GM12878 (cell line): ENCODE results near the gene FABP7. TPM values are rescaled to one million over a fixed set of nuclear protein-coding genes. Genes with fewer than 3 reads are reported as not detected.

ENCODE experiments used
- ATAC-seq: fragments of 200-7000 bp; cut with Tn5 transposase; 3 replicates; pipeline ENCODE4 v1.9.1; 2020; ENCODE audit warnings: mild to moderate bottlenecking, moderate library complexity
- BruUV-seq: library from RNA; stranded (reverse); fragments of 400-500 nt; replicated peaks from 2 replicates; lab custom pipeline; 2021; lab: Mats Ljungman, UMichigan
- CTCF ChIA-PET: fragments of 300-600 bp; sonication (Branson Sonifier 250); formaldehyde crosslinking; extraction: SDS; loops from one replicate; lab custom pipeline; 2021; ENCODE audit warnings: inconsistent platforms; lab: Yijun Ruan, JAX
- POLR2A ChIA-PET: fragments of 350-600 bp; formaldehyde crosslinking; extraction: SDS; loops from one replicate; lab custom pipeline; 2021; ENCODE audit warnings: inconsistent platforms; lab: Charles Lee
- RAD21 ChIA-PET: fragments of 300-600 bp; sonication (Branson Sonifier 250); formaldehyde crosslinking; loops from one replicate; lab custom pipeline; 2023; ENCODE audit warnings: antibody characterized with exemption; ENCODE audit not compliant: unreplicated experiment; lab: Charles Lee
- SMC1A ChIA-PET: fragments of 300-600 bp; sonication (Branson Sonifier 250); formaldehyde crosslinking; loops from one replicate; lab custom pipeline; 2023; ENCODE audit not compliant: unreplicated experiment, uncharacterized antibody; lab: Charles Lee
- DNase-seq: peaks from one replicate; pipeline ENCODE4 v3.0.0-alpha.2; 2011; ENCODE audit warnings: low read depth, low spot score
- FAIRE-seq: peaks from 3 replicates; lab custom pipeline; 2011; peaks lifted over from hg19 to GRCh38; lab: Jason Lieb, UNC
- H2AFZ ChIP-seq: 2 replicates; pipeline ENCODE4 v1.6.0; 2011; ENCODE audit warnings: low read depth, low read length, control low read depth; ENCODE audit not compliant: control insufficient read depth
- H3K27ac ChIP-seq: 2 replicates; pipeline ENCODE4 v1.5.1; 2011; ENCODE audit warnings: control low read depth; ENCODE audit not compliant: control insufficient read depth, insufficient read depth
- H3K27me3 ChIP-seq, 2 experiments: replicated peaks in 1 of 2; 2 replicates each; pipeline versions ENCODE4 v1.6.0 to v1.6.1; 2011; ENCODE audit warnings: low read length in 1 of 2; ENCODE audit not compliant: control insufficient read depth in 2 of 2, insufficient read depth in 2 of 2
- H3K36me3 ChIP-seq, 2 experiments: 2 replicates each; pipeline ENCODE4 v1.5.1; 2011; ENCODE audit warnings: low read length in 1 of 2; ENCODE audit not compliant: control insufficient read depth in 2 of 2, insufficient read depth in 2 of 2
- H3K4me1 ChIP-seq: 2 replicates; pipeline ENCODE4 v1.6.1; 2011; ENCODE audit warnings: mild to moderate bottlenecking, low read length, moderate library complexity, mixed read lengths; ENCODE audit not compliant: control insufficient read depth, insufficient read depth
- H3K4me2 ChIP-seq: 2 replicates; pipeline ENCODE4 v1.6.0; 2011; ENCODE audit warnings: control low read depth; ENCODE audit not compliant: control insufficient read depth, insufficient read depth
- H3K4me3 ChIP-seq: fragments of 200-600 bp; sonication (generic); 2 replicates; pipeline ENCODE4 v1.5.1; 2016
- H3K79me2 ChIP-seq: 2 replicates; pipeline ENCODE4 v1.6.0; 2011; ENCODE audit warnings: low read length; ENCODE audit not compliant: control insufficient read depth, insufficient read depth
- H3K9ac ChIP-seq: 2 replicates; pipeline ENCODE4 v1.8.0; 2011; ENCODE audit warnings: low read length, control low read depth, mixed read lengths; ENCODE audit not compliant: control insufficient read depth, insufficient read depth
- H3K9me3 ChIP-seq: replicated peaks from 3 replicates; pipeline ENCODE4 v1.5.1; 2011; ENCODE audit warnings: mild to moderate bottlenecking, low read length; ENCODE audit not compliant: control insufficient read depth, insufficient read depth
- H4K20me1 ChIP-seq: 2 replicates; pipeline ENCODE4 v1.6.0; 2011; ENCODE audit not compliant: control insufficient read depth, insufficient read depth
- BACH1 ChIP-seq: fragments of 450-650 bp; IDR thresholded peaks from 2 replicates; pipeline ENCODE4 v1.6.1; 2017; ENCODE audit warnings: mild to moderate bottlenecking, borderline replicate concordance
- CBX3 ChIP-seq: fragments of 200-600 bp; sonication (generic); IDR thresholded peaks from 2 replicates; pipeline ENCODE4 v1.6.1; 2016; ENCODE audit warnings: low read depth, borderline replicate concordance
- CREM ChIP-seq: IDR thresholded peaks from 2 replicates; pipeline ENCODE4 v1.6.1; 2014; ENCODE audit warnings: antibody characterized with exemption, low read depth
- HDAC6 ChIP-seq: fragments of 200-600 bp; sonication (generic); IDR thresholded peaks from one replicate; pipeline ENCODE4 v1.8.0; 2017; ENCODE audit warnings: antibody characterized with exemption; ENCODE audit not compliant: unreplicated experiment
- MYB ChIP-seq: fragments of 150-350 bp; IDR thresholded peaks from 2 replicates; pipeline ENCODE4 v1.6.1; 2014; ENCODE audit warnings: mild to moderate bottlenecking, low read depth, low read length, borderline replicate concordance
- PAX5 ChIP-seq: IDR thresholded peaks from 2 replicates; pipeline ENCODE4 v1.6.1; 2011; ENCODE audit warnings: low read depth, low read length, borderline replicate concordance
- RAD51 ChIP-seq: fragments of 450-650 bp; IDR thresholded peaks from 2 replicates; pipeline ENCODE4 v1.6.1; 2016; ENCODE audit warnings: moderate library complexity, mild to moderate bottlenecking, inconsistent platforms
- RELB ChIP-seq: fragments of 450-650 bp; IDR thresholded peaks from 2 replicates; pipeline ENCODE4 v1.6.1; 2017; ENCODE audit warnings: low read depth, mild to moderate bottlenecking, moderate library complexity
- SKIL ChIP-seq: fragments of 450-650 bp; IDR thresholded peaks from 2 replicates; pipeline ENCODE4 v1.6.1; 2017; ENCODE audit warnings: mild to moderate bottlenecking, low read depth, inconsistent platforms; ENCODE audit not compliant: poor library complexity, severe bottlenecking
- ZBTB40 ChIP-seq: fragments of 450-650 bp; IDR thresholded peaks from 2 replicates; pipeline ENCODE4 v1.6.1; 2016; ENCODE audit warnings: mild to moderate bottlenecking, moderate library complexity, borderline replicate concordance
- WGBS: methylation state at CpG from one replicate; pipeline ENCODE4 v1.1.6; 2016; ENCODE audit warnings: low lambda C conversion rate; ENCODE audit not compliant: insufficient replicate concordance, insufficient coverage; ENCODE audit errors: missing lambda C conversion rate; 5-methylcytosine and 5-hydroxymethylcytosine counted together
- in situ Hi-C: fragments of 300-500 bp; cut with MboI; formaldehyde crosslinking; loops from 9 replicates; pipeline ENCODE4 v1.14.3; 2018; ENCODE audit warnings: mixed read lengths
- intact Hi-C: fragments of 100-400 bp; cut with micrococcal nuclease; formaldehyde crosslinking; loops from one replicate; pipeline ENCODE4 v1.14.2; 2022; ENCODE audit not compliant: unreplicated experiment
- polyA plus RNA-seq, 11 experiments: library from polyadenylated mRNA; depleted of rRNA in 4 of 11; unstranded in 6 of 11; stranded (reverse) in 5 of 11; fragments of >200 nt; fragmentation: Nextera tagmentation in 4 of 11; fragmentation: Illumina TruSeq in 1 of 11; extraction: Ambion mirVana in 4 of 11; extraction: Trizol in 1 of 11; gene quantifications; 1 replicate in 1 of 11; 2 replicates in 10 of 11; pipeline versions ENCODE4 v1.2.1 to v1.2.3, GENCODE V29; 2011 to 2016; ENCODE audit warnings: inconsistent platforms in 2 of 11, missing spikeins in 2 of 11, low read depth in 1 of 11
- total RNA-seq, 4 experiments: library from RNA; depleted of rRNA in 3 of 4; stranded (reverse); fragments of >200 nt in 3 of 4; fragmentation: Illumina TruSeq in 1 of 4; extraction: Trizol in 1 of 4; gene quantifications; 2 replicates each; pipeline versions ENCODE4 v1.2.1 to v1.2.3, GENCODE V29; 2013 to 2021

Gene FABP7
- total and polyA plus RNA-seq, 10 of the 15 experiments (the other 5 are each of a cell fraction or from before 2014, with no cell fraction given), result not detected

GRCh38 chr6:122736616-122737015, 42.9 kb upstream of the FABP7 start:
- 11% methylated on average over 3 of the region's 3 CpGs for WGBS
- ChIA-PET POLR2A (interaction anchor here (0.6 to 0.8 kb wide), 2 partner anchors 9 to 102 kb away, joined by 3 read pairs; no protein-coding TSS in a partner anchor), CTCF (interaction anchor here (23.5 kb wide), 1 partner anchor 102 kb away, joined by 640 read pairs; no protein-coding TSS in a partner anchor), RAD21 (interaction anchor here (2.9 kb wide), 1 partner anchor 102 kb away, joined by 12 read pairs; no protein-coding TSS in a partner anchor), SMC1A (interaction anchor here (0.6 to 12.2 kb wide), 2 partner anchors 98 to 102 kb away, joined by 4 to 177 read pairs; no protein-coding TSS in a partner anchor)
- in situ Hi-C loops, result no loop called here
- ATAC-seq, result no peak
- intact Hi-C loops, result no loop called here
- Histone ChIP-seq H3K9ac (no peak overlapping the region), H3K4me3 (no peak overlapping the region), H3K27ac (no peak overlapping the region), H3K79me2 (no peaks in the 10 kb centered on the region), H3K36me3 (no peaks in the 10 kb centered on the region), H3K4me1 (no peaks in the 10 kb centered on the region), H2AFZ (no peak overlapping the region), H4K20me1 (no peaks in the 10 kb centered on the region), H3K4me2 (no peak overlapping the region), H3K27me3 (no peaks in the 10 kb centered on the region), H3K9me3 (no peaks in the 10 kb centered on the region)
- FAIRE-seq, result no peak
- no peak for TF ChIP-seq SKIL
- TF ChIP-seq CBX3, result no peak
- TF ChIP-seq ZBTB40, result no peak
- no peak for TF ChIP-seq HDAC6
- no peak for TF ChIP-seq MYB
- no peak for TF ChIP-seq PAX5
- no peak for TF ChIP-seq RELB
- TF ChIP-seq CREM, result no peak
- no peak for TF ChIP-seq BACH1
- TF ChIP-seq RAD51, result no peak
- BruUV-seq, result no TSS peak
- DNase-seq, result no peak
